K562 (cell line): ENCODE data around the gene HOXB8. TPM values are rescaled to one million over a fixed set of nuclear protein-coding genes. Genes with fewer than 3 reads are reported as not detected.

Experiments used
- DNMT1 ChIP-seq: fragments of 450-650 bp; IDR thresholded peaks from 2 replicates; pipeline ENCODE4 v1.6.1; 2016; ENCODE audit warnings: antibody characterized with exemption, mild to moderate bottlenecking
- E2F8 ChIP-seq: fragments of 450-650 bp; IDR thresholded peaks from 2 replicates; pipeline ENCODE4 v1.7.1; 2018; ENCODE audit warnings: mild to moderate bottlenecking, low read depth; ENCODE audit not compliant: partially characterized antibody
- EWSR1 ChIP-seq: fragments of 450-650 bp; IDR thresholded peaks from 2 replicates; pipeline ENCODE4 v1.6.1; 2018; ENCODE audit warnings: borderline replicate concordance, mild to moderate bottlenecking, low read depth, moderate library complexity; ENCODE audit not compliant: partially characterized antibody
- GTF2E2 ChIP-seq: fragments of 200-800 bp; sonication (Bioruptor generic); IDR thresholded peaks from 2 replicates; pipeline ENCODE4 v1.6.1; 2016; ENCODE audit warnings: missing genetic modification characterization, missing compliant biosample characterization
- HMBOX1 ChIP-seq: sonication (generic); IDR thresholded peaks from 2 replicates; pipeline ENCODE4 v1.6.1; 2016
- HMGXB4 ChIP-seq: sonication (generic); formaldehyde crosslinking; IDR thresholded peaks from 2 replicates; pipeline ENCODE4 v1.8.1; 2023; ENCODE audit warnings: mild to moderate bottlenecking, missing genetic modification reagents
- HNRNPL ChIP-seq: fragments of 200-400 bp; formaldehyde crosslinking; IDR thresholded peaks from 2 replicates; pipeline ENCODE4 v1.6.1; 2017; ENCODE audit warnings: low read depth, mild to moderate bottlenecking, low read length
- IFI16 ChIP-seq: fragments of 250-450 bp; sonication (Bioruptor Pico); IDR thresholded peaks from 2 replicates; pipeline ENCODE4 v2.1.2; 2022; ENCODE audit warnings: mild to moderate bottlenecking, inconsistent platforms
- KDM1A ChIP-seq, 2 experiments: fragments of 450-650 bp; IDR thresholded peaks; 2 replicates each; pipeline ENCODE4 v1.6.1; 2016; ENCODE audit warnings: mild to moderate bottlenecking in 2 of 2
- KDM2B ChIP-seq: fragments of 250-450 bp; sonication (Bioruptor Pico); IDR thresholded peaks from 2 replicates; pipeline ENCODE4 v1.8.0; 2021; ENCODE audit warnings: mild to moderate bottlenecking, moderate library complexity
- PREB ChIP-seq: sonication (generic); formaldehyde crosslinking; IDR thresholded peaks from 2 replicates; pipeline ENCODE4 v1.8.1; 2023; ENCODE audit warnings: mild to moderate bottlenecking, missing genetic modification reagents
- SRSF1 ChIP-seq: fragments of 200-400 bp; formaldehyde crosslinking; IDR thresholded peaks from 2 replicates; pipeline ENCODE4 v1.6.1; 2017; ENCODE audit warnings: mild to moderate bottlenecking, low read depth, low read length, moderate library complexity
- TCFL5 ChIP-seq: fragments of 250-450 bp; sonication (Bioruptor Pico); conservative IDR thresholded peaks from 2 replicates; pipeline ENCODE4 v1.6.1; 2021; ENCODE audit warnings: mild to moderate bottlenecking, moderate library complexity, matching md5 sums
- THAP7 ChIP-seq: fragments of 250-450 bp; sonication (Bioruptor Pico); IDR thresholded peaks from 2 replicates; pipeline ENCODE4 v1.5.0; 2021
- TSC22D4 ChIP-seq: fragments of 450-650 bp; IDR thresholded peaks from 2 replicates; pipeline ENCODE4 v1.6.1; 2016; ENCODE audit warnings: missing genetic modification characterization, missing biosample characterization, control low read depth
- YBX1 ChIP-seq: fragments of 450-650 bp; IDR thresholded peaks from 2 replicates; pipeline ENCODE4 v1.7.1; 2016; ENCODE audit warnings: mild to moderate bottlenecking
- ZFP1 ChIP-seq: fragments of 450-650 bp; formaldehyde crosslinking; IDR thresholded peaks from 2 replicates; pipeline ENCODE4 v1.4.0; 2020; ENCODE audit warnings: mild to moderate bottlenecking, mixed read lengths
- ZNF311 ChIP-seq: fragments of 250-450 bp; sonication (Bioruptor Pico); IDR thresholded peaks from 2 replicates; pipeline ENCODE4 v1.4.0; 2020; ENCODE audit warnings: mild to moderate bottlenecking, moderate library complexity
- ZNF408 ChIP-seq: fragments of 250-450 bp; sonication (Bioruptor Pico); IDR thresholded peaks from 2 replicates; pipeline ENCODE4 v1.4.0; 2020; ENCODE audit warnings: low read depth, mild to moderate bottlenecking, moderate library complexity
- ZNF655 ChIP-seq: fragments of 250-450 bp; sonication (Bioruptor Pico); IDR thresholded peaks from 2 replicates; pipeline ENCODE4 v1.5.0; 2021
- polyA plus RNA-seq, 8 experiments: library from polyadenylated mRNA; depleted of rRNA in 4 of 8; stranded (reverse) in 5 of 8; unstranded in 3 of 8; fragments of >200 nt; fragmentation: Nextera tagmentation in 2 of 8; fragmentation: Illumina TruSeq in 1 of 8; extraction: Ambion mirVana in 2 of 8; extraction: Trizol in 1 of 8; gene quantifications; 2 replicates each; pipeline versions ENCODE4 v1.2.1 to v1.2.3, GENCODE V29; 2011 to 2014; ENCODE audit warnings: inconsistent platforms in 1 of 8, missing spikeins in 1 of 8
- total RNA-seq, 7 experiments: library from RNA; depleted of rRNA in 6 of 7; stranded (reverse); fragments of >200 nt in 6 of 7; fragmentation: Illumina TruSeq in 2 of 7; extraction: Trizol in 2 of 7; gene quantifications; 2 replicates each; pipeline versions ENCODE4 v1.2.1 to v1.2.3, GENCODE V29; 2011 to 2021; ENCODE audit warnings: low replicate concordance in 1 of 7

HOXB8 gene
- total and polyA plus RNA-seq, 9 of the 15 experiments (the other 6 are each of a cell fraction or from before 2014, with no cell fraction given): 0.52 to 23.8 (median 3.6) TPM

- TF ChIP-seq DNMT1 (no peak), KDM1A (IDR thresholded peaks at IDR 0.05) (no peak), ZNF655 (CRISPR knock-in tag) (no peak), THAP7 (no peak), PREB (CRISPR knock-in tag) (no peak), HMGXB4 (no peak), HMBOX1 (no peak), YBX1 (no peak), IFI16 (CRISPR knock-in tag) (no peak), TCFL5 (CRISPR knock-in tag) (no peak), SRSF1 (no peak), E2F8 (no peak), EWSR1 (no peak), ZFP1 (CRISPR knock-in tag) (no peak), GTF2E2 (no peak), HNRNPL (no peak), TSC22D4 (no peak), ZNF311 (no peak), KDM2B (CRISPR knock-in tag) (no peak), ZNF408 (CRISPR knock-in tag) (no peak)
Measured at GRCh38 chr17:48646183-48647102, 31.4 kb upstream of the HOXB8 start (continued).
